Fibroblast of lung (primary cell): ENCODE results near the gene TOMM70. TPM values are rescaled to one million over a fixed set of nuclear protein-coding genes. Genes with fewer than 3 reads are reported as not detected.

Experiments
- DNase-seq, 2 donors: peaks; one replicate each; pipeline versions ENCODE4 v3.0.0 to v3.0.0-alpha.2; 2010; ENCODE audit warnings: low read depth in 2 of 2
- H2AFZ ChIP-seq: 2 replicates; pipeline ENCODE4 v1.5.1; 2012; ENCODE audit warnings: low read length, control low read depth, inconsistent platforms
- H3K27ac ChIP-seq: 2 replicates; pipeline ENCODE4 v1.5.1; 2011; ENCODE audit warnings: low read length, control low read depth; ENCODE audit not compliant: insufficient read depth
- H3K27me3 ChIP-seq: 2 replicates; pipeline ENCODE4 v1.5.1; 2011; ENCODE audit warnings: mild to moderate bottlenecking, low read length; ENCODE audit not compliant: control insufficient read depth, insufficient read depth
- H3K36me3 ChIP-seq: 2 replicates; pipeline ENCODE4 v1.5.1; 2011; ENCODE audit warnings: low read length; ENCODE audit not compliant: control insufficient read depth, insufficient read depth
- H3K4me1 ChIP-seq: 2 replicates; pipeline ENCODE4 v1.5.1; 2011; ENCODE audit warnings: low read length; ENCODE audit not compliant: control insufficient read depth, insufficient read depth; ENCODE audit errors: extremely low read depth
- H3K4me2 ChIP-seq: 2 replicates; pipeline ENCODE4 v1.5.1; 2011; ENCODE audit warnings: low read length, control low read depth; ENCODE audit not compliant: insufficient read depth; ENCODE audit errors: extremely low read depth
- H3K4me3 ChIP-seq, 4 experiments: fragments of 200-600 bp in 1 of 4; sonication (generic) in 1 of 4; replicated peaks in 1 of 4; 2 replicates each; pipeline ENCODE4 v1.5.1; 2011 to 2016; ENCODE audit warnings: low read length in 4 of 4, low read depth in 3 of 4, mild to moderate bottlenecking in 3 of 4, control low read depth in 2 of 4, inconsistent platforms in 1 of 4, mixed read lengths in 1 of 4; ENCODE audit not compliant: insufficient read depth in 1 of 4; ENCODE audit errors: control extremely low read depth in 1 of 4
- H3K79me2 ChIP-seq: 2 replicates; pipeline ENCODE4 v1.5.1; 2012; ENCODE audit warnings: mild to moderate bottlenecking, low read length, inconsistent platforms; ENCODE audit not compliant: control insufficient read depth, insufficient read depth
- H3K9ac ChIP-seq: 2 replicates; pipeline ENCODE4 v1.5.1; 2011; ENCODE audit warnings: mild to moderate bottlenecking, low read length, control low read depth; ENCODE audit not compliant: insufficient read depth
- H3K9me3 ChIP-seq: 2 replicates; pipeline ENCODE4 v1.5.1; 2012; ENCODE audit warnings: low read depth, low read length; ENCODE audit not compliant: control insufficient read depth, insufficient read depth
- H4K20me1 ChIP-seq: 2 replicates; pipeline ENCODE4 v1.5.1; 2011; ENCODE audit warnings: low read length; ENCODE audit not compliant: control insufficient read depth, insufficient read depth; ENCODE audit errors: extremely low read depth
- CTCF ChIP-seq, 2 donors: IDR thresholded peaks in 1 of 2; conservative IDR thresholded peaks in 1 of 2; 1 replicate in 1 of 2; 2 replicates in 1 of 2; pipeline ENCODE4 v1.5.1; 2011 to 2012; ENCODE audit warnings: low read length in 2 of 2, control low read depth in 1 of 2, inconsistent platforms in 1 of 2, low read depth in 1 of 2, mild to moderate bottlenecking in 1 of 2
- EZH2 ChIP-seq: IDR thresholded peaks from 2 replicates; pipeline ENCODE4 v1.5.1; 2012; ENCODE audit warnings: low read length, control low read depth, mild to moderate bottlenecking; ENCODE audit errors: missing control alignments
- polyA plus RNA-seq, 2 donors: library from polyadenylated mRNA; depleted of rRNA in 1 of 2; stranded (reverse) in 1 of 2; unstranded in 1 of 2; fragments of >200 nt; gene quantifications; 2 replicates each; pipeline ENCODE4 v1.2.1, GENCODE V29; 2011 to 2012; ENCODE audit warnings: missing spikeins in 1 of 2
- total RNA-seq: library from RNA; depleted of rRNA; stranded (reverse); fragments of >200 nt; gene quantifications from 2 replicates; pipeline ENCODE4 v1.2.1, GENCODE V29; 2014

Gene TOMM70
- total and polyA plus RNA-seq, 2 donors (not counting 1 experiment from before 2014, with no cell fraction given), result 41.8 to 56.1 TPM

GRCh38 chr3:100348727-100349126 lies 52.2 kb downstream of the TOMM70 start:
- H3K4me2 ChIP-seq, result no peak overlapping the region
- H3K9me3 ChIP-seq, result no peaks in the 10 kb centered on the region
- no peaks in the 10 kb centered on the region for H3K4me1 ChIP-seq
- TF ChIP-seq EZH2, result no peak
- no peak for TF ChIP-seq CTCF (conservative IDR thresholded peaks at IDR 0.05 in 1 of 2, IDR thresholded peaks at IDR 0.05 in 1 of 2; ENCODE audit: low read depth in 1 of 2, low read length in 2 of 2)
- no peaks in the 10 kb centered on the region for H3K79me2 ChIP-seq
- no peak overlapping the region for H3K27ac ChIP-seq
- H3K36me3 ChIP-seq, result peaks cover 3% of the 10 kb centered on the region
- DNase-seq, result no peak
- H3K9ac ChIP-seq, result no peak overlapping the region
- no peak overlapping the region for H2AFZ ChIP-seq
- no peaks in the 10 kb centered on the region for H3K27me3 ChIP-seq
- H3K4me3 ChIP-seq, result no peak overlapping the region
- no peaks in the 10 kb centered on the region for H4K20me1 ChIP-seq

GRCh38 chr3:100340527-100340926 lies 60.4 kb downstream of the TOMM70 start:
- H3K4me3 ChIP-seq, result no peak overlapping the region
- no peak overlapping the region for H3K9ac ChIP-seq
- no peaks in the 10 kb centered on the region for H3K4me1 ChIP-seq
- no peak for DNase-seq
- TF ChIP-seq CTCF (conservative IDR thresholded peaks at IDR 0.05 in 1 of 2, IDR thresholded peaks at IDR 0.05 in 1 of 2; ENCODE audit: low read depth in 1 of 2, low read length in 2 of 2) (no peak), EZH2 (no peak)
- H4K20me1 ChIP-seq, result no peaks in the 10 kb centered on the region
- H2AFZ ChIP-seq, result no peak overlapping the region
- no peak overlapping the region for H3K4me2 ChIP-seq
- peaks cover under 1% of the 10 kb centered on the region for H3K79me2 ChIP-seq
- H3K36me3 ChIP-seq, result peaks cover 3% of the 10 kb centered on the region
- no peak overlapping the region for H3K27ac ChIP-seq
- no peaks in the 10 kb centered on the region for H3K9me3 ChIP-seq
- no peaks in the 10 kb centered on the region for H3K27me3 ChIP-seq

- Histone ChIP-seq H3K9ac (no peak overlapping the region), H4K20me1 (no peaks in the 10 kb centered on the region), H3K27me3 (no peaks in the 10 kb centered on the region), H3K36me3 (peaks cover 3% of the 10 kb centered on the region), H3K79me2 (peaks cover 3% of the 10 kb centered on the region), H2AFZ (no peak overlapping the region), H3K9me3 (no peaks in the 10 kb centered on the region), H3K27ac (no peak overlapping the region), H3K4me1 (no peaks in the 10 kb centered on the region), H3K4me2 (no peak overlapping the region), H3K4me3 (no peak overlapping the region)
- TF ChIP-seq EZH2 (no peak), CTCF (conservative IDR thresholded peaks at IDR 0.05 in 1 of 2, IDR thresholded peaks at IDR 0.05 in 1 of 2; ENCODE audit: low read depth in 1 of 2, low read length in 2 of 2) (no peak)
- no peak for DNase-seq
These were observed 61.1 kb downstream of the TOMM70 start for GRCh38 chr3:100339786-100340185.
